Stimulated activated CD8-positive, alpha-beta memory T cell treated with anti-CD3 and anti-CD28 coated beads, Interleukin-4, amount 100 ng/mL, for 1 hour (primary cell): ENCODE measurements around the gene GAMT.
"Not testable (repeated sequence)": the region's sequence is repeated elsewhere in the genome, so short reads cannot be mapped to it uniquely, and the experiment has no call there.

ENCODE experiments used
- DNase-seq, 2 donors: peaks; one replicate each; pipeline ENCODE4 v3.0.0-alpha.2; 2020; ENCODE audit warnings: low read depth in 2 of 2, low spot score in 1 of 2

GAMT gene

DNA sequence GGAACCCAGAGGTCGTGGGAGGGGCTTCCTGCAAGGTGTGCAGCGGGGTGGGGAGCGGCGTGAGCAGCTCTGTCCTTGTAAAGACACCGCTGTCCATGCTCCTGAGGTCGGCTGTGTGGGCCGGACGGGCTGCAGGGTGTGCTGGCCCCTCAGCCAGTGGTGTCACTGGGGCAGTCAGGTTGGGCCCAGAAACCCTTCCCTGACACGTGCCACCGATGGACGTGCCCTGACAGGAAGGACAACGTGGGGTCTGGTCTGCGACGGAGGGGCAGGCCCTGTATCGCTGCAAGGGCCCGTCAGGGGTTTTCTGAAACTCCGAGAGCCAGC is 32.7 kb upstream of the GAMT start:
- no peak for DNase-seq

DNA sequence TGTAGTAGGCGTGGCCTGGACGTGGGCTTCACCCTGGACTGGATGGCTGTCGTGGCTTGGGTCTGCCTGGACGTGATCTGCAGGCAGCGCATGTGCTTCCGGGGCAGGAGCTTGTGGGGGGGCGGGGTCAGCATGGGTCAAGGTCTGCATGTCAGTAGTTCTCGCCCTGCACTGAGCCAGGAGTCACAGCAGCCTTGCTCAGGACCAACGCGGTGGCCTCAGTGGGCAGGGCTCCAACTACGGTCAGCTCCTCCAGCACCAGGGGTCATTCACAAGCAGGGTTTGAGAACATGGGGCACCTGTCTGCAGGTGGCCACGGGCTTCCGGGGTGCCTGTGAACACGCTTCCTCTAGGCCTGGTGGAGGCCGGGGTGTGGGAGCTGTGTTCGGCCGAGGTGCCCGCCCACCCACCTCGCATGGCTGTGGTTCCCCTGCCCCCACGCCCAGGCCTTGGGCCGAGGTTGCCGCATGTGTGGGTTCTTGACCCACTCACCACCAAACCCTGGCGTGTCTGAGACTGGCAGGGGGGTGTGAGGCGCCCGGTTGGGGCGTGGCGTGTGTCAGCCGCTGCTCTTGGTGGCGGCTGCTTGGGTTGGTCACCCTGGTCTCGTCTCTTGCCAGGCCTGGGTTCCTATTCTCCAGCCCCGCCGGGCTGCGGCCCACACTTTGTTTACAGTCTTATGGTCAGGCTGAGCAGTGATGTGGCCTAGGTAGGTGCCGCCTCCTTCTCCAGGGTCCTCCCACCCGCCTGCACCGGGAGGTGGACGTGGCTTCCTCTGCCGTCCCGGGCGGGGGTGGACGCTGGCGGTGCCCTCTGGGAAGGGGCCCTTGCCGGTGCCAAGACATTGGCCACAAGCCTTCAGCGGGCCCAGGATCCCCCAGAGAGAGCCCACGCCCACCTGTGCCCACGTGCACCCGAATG is 32.0 kb upstream of the GAMT start:
- no peak for DNase-seq

DNA sequence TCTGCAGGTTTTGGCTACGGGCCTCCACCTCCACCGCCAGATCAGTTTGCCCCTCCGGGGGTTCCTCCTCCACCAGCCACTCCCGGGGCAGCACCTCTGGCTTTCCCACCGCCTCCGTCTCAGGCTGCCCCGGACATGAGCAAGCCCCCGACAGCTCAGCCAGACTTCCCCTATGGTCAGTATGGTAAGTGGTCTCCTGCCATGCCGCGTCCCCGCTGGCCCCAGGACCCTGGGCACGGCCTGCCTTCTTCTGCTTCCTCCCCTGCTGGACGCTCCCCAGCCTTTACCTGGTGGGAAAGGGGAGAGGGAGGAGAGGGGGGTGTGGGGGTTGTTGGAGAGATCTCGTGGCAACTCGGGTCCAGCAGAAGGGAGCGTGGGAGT is 31.2 kb upstream of the GAMT start:
- DNase-seq: no peak

DNA sequence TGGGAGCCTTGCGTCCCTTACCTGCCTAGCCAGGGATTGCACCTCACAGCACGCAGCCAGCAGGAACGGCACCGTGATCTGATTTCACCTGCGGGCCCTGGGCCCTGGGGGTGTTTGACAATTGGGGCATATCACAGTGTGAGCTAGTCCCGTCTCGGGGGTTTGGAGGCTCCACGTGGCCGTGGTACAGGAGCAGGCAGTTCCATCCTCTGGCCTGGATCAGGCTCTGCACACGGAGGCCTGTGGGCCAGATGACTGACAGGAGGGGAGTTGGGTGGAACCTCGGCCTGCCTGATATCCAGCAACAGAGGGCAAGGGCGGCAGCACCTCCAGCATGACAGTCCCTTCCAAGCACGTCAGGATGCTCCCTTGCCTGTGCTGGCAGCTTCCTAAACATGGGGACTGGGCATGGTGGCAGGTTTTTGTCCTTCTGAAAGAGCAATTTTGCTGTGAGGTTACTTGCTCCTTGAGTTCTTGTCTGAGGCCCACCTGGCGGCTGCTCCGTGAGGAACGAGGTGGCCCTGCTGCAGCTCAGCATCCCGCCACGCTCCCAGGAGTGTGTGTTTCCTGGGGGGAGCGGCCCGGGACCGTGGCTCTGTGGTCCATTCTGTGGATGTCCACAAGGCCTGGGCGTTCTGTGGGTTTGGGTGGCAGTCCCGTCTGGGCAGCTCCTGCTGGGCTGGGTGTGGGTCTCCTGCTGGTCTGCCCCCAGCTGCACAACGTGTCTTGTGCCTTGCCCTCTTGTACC is 30.6 kb upstream of the GAMT start:
- no peak for DNase-seq

DNA sequence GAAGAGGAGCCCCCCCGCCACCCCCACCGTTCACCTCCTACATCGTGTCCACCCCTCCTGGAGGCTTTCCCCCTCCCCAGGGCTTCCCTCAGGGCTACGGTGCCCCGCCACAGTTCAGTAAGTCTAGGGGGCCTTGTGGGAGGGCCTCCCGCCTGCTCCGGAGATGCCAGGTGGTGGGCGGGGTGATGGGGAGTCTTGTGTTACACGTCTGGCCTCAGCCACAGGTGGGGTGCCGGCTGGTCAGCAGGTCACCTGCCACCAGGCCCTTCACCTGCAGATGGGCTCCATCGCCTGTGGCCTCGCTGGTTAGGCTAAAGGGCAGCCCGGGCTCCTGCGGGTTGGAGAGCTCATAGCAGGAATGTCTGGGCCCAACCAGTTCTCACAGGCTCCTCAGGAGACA is 28.9 kb upstream of the GAMT start:
- DNase-seq: no peak

DNA sequence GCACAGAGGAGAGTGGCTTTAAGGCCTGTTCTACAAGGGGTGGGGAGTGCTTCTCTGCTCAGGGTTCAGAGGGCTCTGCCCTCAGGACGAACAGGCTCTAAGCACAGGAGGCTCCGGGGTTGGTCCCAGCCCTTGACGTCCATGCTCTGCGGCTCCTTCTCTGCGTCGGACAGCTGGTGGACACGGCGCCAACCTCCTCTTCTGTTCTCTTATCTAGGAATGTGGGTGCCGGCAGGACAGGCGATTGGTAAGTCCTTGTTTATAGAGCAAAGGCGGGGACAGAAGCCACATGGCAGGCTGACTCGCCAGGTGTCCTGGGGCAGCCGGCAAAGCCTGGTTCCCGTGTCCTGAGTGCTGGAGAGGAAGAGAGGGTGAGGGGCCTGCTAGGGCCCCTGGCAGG is 28.4 kb upstream of the GAMT start:
- DNase-seq: no peak

DNA sequence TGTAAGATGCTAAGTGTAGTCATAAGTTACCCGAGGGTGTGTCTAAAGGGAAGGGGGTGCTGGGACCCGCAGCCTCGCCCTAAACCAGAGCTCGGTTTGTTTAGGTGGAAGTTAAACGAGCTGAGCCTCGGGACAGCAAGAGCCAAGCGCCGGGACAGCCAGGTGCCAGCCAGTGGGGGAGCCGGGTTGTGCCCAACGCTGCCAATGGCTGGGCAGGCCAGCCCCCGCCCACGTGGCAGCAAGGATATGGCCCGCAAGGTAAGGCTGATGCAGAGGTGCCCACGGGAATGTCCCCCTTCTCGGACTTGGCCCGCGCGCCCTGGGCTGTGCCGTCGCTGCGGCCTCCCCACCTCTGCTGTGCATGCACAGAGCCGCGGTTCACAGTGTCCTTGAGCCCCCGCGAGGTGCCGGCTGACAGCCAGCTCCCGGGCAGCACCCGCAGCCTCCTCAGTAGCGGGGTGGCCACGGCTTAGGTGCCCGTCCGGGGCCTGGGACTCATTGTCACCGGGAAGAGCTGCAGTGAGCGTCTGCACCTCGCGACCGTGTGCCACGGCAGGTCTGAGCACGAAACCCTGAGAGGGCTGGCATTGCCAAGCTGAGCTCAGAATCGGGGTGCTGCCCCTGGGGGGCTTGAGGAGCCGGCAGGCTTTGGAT is 27.5 kb upstream of the GAMT start:
- no peak for DNase-seq

DNA sequence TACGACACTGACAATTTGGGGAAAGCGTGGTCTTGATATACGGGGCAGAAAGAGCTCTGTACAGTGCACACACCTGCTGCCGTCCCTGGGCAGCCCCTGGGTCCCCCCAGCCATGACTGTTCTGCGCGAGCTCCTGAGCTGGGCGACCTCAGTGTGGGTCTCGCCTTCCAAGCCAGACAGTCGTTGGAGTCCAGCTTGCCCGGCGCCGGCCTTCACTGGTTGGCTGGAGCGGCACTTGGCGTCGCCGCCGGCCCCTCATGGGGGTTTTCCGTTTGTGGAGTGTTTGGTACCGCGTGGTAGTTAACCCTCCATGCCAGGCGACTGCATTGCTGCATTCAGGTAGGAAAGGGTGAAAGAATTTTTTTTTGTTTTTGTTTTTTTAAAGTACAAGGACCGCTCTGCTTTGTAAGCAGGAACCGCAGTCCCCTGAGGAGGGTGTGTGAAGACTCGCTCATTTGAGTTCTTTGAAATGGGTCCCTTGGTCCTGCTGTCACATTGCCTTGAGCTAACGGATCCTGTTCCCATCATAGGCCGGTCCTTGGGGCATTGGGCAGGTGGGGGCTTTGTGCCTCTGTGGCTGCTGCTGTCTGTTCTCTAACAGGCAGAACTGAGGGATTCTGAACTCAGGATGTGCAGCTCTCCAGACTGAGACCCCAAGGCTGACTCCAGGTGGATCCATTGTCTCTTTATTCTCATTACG is 26.0 kb upstream of the GAMT start:
- DNase-seq: no peak

DNA sequence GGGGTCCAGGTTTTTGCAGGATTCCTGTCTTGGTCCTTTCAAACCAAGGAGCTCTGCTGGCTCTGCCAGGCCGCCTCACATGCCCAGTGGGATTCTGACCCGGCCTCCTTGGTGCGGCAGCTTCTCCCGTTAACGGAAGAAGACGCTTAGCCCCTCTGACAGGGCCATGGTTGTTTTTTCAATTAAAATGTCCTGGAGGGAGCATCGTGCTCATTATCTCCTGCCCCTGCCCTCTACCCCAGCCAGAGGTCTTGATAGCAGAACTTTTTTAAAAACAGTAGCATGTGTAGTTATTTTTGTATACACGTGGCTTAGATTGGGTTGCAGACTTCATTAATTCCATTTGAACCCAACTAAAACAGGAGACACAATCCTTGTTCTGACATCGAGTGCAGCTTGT is 25.4 kb upstream of the GAMT start:
- DNase-seq: no peak

DNA sequence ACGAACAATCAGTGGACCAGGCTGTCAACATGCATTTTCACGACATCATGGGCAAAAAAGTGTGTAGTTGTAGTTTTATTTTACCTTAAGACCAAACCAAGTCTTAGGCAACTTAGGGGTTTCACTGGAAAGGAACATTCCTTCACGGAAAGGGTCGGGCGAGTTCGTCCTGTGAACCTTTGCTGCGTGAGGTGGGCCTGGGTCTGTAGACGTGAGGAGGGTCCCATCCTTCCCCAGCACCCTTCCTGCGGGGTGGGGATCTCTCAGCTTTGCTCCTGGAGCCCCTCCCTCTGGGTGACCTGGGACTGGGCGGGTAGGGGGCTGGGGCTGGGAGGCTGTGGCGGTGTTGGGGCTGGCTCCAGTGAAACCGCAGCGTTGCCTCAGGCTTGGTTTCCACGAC is 24.6 kb upstream of the GAMT start:
- no peak for DNase-seq

DNA sequence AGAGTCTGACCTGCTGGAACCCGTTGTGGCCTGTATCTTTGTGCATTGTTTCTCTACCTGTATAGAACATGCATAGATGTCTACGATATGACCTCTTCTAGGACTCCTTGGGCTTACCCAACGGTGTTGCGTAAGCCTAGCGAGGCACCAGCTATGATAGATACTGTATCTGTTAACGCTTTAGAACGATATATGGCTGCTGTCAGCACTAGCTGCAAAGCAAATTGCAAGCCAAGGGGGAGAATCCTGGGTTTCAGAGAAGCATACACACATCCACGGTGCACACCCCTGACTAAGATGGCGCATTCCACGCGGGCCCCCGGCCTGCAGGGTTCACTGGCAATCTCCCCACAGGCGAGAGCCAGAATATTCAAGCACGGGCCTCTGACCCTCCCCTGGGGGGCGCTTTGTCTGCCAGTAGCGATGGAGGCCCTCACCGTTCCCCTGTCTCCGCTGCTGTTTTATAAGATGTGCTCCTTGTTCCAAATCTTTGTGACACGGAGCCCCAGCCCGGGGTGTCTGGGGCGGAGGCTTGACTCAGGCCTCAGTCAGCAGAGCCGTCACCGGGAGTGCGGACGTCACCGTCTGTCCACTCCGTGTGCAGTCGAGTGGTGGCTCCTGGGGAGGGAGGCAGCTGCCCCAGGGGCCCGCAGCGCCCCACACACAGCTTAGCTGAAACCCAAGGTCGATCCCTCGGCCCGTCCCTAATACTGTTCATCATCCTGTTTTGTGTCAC is 23.9 kb upstream of the GAMT start:
- no peak for DNase-seq

DNA sequence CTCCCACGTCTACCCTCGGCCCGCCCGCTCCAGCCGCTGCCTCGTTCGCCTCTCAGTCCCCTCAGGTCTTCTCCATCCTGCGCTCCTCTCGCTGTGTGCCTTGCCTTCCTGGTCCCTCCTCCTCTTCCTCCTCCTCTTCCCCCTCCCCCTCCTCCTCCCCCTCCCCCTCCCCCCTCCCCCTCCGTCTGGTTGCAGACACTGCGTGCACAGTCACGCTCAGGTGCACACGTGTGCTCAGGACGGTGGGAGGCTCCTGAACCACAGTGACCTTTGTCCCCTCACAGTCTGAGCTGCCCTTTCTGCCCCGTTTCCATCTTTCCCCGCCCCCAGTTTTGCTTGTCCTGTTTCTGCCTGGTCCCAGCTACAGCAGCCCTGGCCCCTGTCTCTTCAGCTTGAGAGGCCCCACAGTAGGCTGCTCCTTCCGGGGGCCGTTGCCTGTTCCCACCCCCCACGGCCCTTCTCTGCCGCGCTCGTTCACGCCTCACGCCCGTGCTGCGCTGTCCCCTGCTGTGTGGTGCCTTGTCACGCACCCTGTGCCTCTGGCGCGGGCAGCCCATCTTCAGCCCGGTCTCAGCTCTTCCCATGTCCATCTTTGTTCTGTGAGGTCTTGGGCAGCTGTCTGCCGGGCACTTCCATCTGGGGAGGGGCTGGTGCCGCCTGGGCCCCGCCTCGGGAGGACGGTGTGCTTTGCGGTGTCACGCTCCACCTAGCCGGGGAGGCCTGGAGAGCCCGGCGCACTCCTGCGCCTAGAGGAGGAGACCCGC is 23.0 kb upstream of the GAMT start:
- DNase-seq: no peak

DNA sequence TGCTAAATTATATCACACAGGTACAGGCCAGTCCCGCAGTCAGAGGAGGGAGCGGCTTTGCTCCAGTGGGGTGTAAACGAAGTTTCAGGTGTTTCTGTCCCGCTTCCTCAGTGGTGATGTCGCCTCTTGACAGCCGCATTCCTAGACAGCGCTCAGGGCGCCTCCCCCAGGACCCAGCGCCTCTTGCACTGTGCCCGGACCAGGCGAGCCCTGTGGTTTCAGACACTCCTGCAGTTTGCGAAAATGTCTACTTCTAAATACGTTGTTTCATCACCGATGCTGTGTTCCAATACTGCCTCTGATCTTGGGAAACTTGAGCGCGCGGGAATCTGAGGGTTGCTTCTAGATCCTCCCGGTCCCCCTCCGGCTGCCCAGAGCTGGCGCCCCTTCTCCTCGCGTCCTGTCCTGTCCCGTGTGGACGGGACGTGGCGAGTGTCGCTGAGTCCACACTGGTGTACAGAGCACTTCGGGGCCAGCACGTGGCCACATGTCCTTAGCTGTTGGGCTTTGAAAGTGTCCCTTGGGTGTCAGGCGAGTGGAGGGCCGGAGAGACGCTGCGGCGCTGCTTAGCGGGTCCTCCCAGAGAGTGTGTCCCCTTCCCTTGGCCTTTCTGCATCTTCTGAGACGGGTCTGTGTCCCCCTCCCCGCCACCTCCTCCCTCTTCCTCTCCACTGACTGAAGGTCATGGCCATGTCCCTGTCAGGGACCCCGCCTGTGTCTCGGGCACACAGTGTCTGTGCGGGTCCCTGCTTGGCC is 22.3 kb upstream of the GAMT start:
- no peak for DNase-seq

DNA sequence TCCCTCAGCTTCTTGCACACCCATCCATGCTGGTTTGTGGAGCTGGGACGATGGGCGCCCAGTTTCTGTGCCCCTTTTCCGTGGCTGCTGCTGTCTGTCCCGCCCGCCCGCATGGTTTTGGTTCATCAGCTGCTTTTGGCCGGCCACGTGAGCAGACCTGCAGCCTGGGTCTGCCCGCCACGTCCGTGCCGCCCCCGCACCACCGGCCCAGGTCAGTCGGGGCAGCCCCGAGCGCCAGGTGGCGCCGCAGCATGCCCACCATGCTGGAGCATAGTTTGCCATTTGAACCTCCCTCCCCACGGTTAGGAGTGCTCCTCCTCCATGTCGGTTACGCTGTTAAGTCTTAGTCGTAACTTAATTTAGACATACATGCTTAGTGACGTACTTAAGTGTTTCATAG is 21.6 kb upstream of the GAMT start:
- no peak for DNase-seq

DNA sequence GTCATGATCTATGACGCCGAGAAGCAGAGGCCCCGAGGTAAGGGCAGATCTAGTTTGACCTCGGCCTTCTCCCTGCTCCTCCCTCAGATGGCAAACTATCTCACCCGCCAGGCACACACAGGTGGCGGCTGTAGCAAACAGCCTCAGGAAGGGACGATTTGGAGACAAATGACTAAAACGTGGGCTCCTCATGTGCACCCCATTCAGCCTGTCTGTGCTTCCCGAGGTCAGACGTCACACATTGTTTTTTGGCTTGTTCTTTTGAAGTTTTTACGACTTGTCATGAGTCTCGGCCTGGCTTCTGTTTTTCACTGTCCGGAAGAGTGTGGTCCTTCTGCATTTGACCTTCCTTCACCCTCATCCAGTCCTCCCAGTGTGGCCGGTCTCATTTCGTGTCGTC is 21.0 kb upstream of the GAMT start:
- no peak for DNase-seq

DNA sequence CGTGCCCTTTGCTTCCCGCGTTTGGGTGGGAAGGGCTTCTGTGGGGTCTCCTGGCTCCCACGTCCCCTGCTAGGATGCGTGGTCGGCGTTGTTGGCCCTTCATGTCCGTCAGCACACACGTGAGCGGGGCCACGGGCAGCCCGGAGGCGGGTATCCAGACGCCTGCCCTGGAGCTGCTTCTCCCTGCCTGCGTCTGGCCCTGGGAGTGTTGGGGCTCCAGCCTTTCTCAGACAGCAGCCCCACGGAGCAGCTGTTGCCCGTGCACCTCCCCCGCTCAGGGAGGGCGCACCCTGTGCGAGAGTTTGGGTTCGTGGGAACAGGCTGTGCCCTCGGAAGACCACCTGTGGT is 20.6 kb upstream of the GAMT start:
- no peak for DNase-seq

DNA sequence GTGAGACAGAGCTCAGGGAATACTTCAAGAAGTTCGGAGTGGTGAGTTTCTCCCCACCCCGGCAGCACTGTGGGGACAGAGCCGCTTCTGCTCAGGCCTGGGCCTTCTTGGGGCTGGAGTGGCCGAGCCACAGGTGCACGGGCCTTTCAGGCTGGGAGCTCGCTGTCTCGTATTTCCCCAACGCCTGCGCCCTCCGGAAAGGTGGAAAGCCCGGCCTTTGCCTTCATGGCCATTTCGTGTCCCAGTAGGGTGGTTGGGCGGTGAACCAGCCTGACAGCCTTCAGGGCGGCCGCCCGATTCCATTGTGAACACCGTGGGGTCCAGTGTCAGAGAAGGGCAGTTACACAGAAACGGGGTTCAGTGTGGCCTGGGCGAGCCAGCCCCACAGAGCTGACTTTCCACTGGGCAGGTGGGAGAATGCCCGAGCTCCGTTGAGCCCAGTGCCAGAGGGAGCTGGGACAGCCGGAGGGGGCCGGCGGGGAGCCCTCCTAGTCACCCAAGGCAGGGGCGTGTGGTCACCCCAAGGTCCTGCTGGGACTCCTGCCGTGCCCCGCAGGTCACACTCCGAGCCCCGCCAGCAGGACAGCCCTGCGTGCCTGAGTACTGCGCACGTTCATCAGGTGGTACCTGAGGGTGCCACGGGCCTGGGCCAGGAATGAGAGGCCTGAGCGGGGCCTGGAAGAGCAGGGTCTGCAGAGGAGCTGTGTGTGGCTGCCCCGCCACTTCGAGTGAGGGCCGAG is 20.0 kb upstream of the GAMT start:
- no peak for DNase-seq

DNA sequence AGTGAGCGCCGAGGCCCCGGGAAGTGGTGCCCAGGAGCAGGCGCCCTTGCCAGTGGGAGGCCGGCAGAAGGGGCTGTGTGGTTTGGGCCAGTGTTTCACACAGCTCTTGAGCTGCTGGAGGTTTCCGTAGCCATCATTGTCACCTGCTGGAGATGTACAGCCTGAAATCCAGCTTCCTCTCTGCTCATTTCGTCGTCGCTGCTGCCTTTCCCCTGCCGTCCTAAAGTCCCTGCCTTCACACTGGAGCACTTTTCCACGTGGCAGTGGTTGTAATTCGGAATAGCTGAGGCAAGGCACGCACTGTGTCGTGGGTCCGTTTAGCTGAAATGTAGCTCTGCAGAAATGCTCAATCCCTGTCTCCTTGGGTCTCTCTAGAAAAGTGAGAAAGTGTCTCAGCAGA is 19.2 kb upstream of the GAMT start:
- DNase-seq: no peak

DNA sequence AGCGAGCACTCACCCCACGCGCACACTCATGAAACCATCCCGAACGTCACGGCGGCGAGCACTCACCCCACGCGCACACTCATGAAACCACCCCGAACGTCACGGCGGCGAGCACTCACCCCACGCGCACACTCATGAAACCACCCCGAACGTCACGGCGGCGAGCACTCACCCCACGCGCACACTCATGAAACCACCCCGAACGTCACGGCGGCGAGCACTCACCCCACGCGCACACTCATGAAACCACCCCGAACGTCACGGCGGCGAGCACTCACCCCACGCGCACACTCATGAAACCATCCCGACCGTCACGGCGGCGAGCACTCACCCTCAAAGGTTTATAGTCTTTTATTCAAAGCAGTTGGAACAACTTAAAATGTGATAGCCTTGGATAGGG is 18.7 kb upstream of the GAMT start:
- DNase-seq: not testable (repeated sequence)
